Effector CD4-positive, alpha-beta T cell (primary cell): ENCODE results near the gene GPANK1.
"Not testable (repeated sequence)": the region's sequence is repeated elsewhere in the genome, so short reads cannot be mapped to it uniquely, and the experiment has no call there.

Experiments
- DNase-seq: peaks from one replicate; pipeline ENCODE4 v3.0.0-alpha.2; 2020
- total RNA-seq: gene quantifications from one replicate; lab custom pipeline; 2026; lab: John Stamatoyannopoulos, UW

The GPANK1 gene
- total RNA-seq: 29.8 reads per million, percentile 56 among the genes with 10 or more reads in this experiment

GRCh38 chr6:31664790-31665500 is at the start of gene GPANK1:
Gene GPANK1 (minus strand): TSS chr6:31664997. CDS start chr6:31664478, 519 bp downstream.
- peak; percentile 87 for DNase-seq

GRCh38 chr6:31713991-31714684 is 49.3 kb upstream of the GPANK1 start:
- DNase-seq: no peak

GRCh38 chr6:31713465-31713864 is 48.7 kb upstream of the GPANK1 start:
- no peak for DNase-seq

- DNase-seq: no peak
Measured at GRCh38 chr6:31712296-31712695, 47.5 kb upstream of the GPANK1 start.

- no peak for DNase-seq
Measured at GRCh38 chr6:31711233-31711632, 46.4 kb upstream of the GPANK1 start.

- no peak for DNase-seq
Measured at GRCh38 chr6:31710523-31711219, 45.9 kb upstream of the GPANK1 start.

- DNase-seq: not testable (repeated sequence)
Measured at GRCh38 chr6:31709157-31709556, 44.4 kb upstream of the GPANK1 start.

GRCh38 chr6:31708224-31708623 is 43.4 kb upstream of the GPANK1 start:
- no peak for DNase-seq

GRCh38 chr6:31707701-31708100 is 42.9 kb upstream of the GPANK1 start:
- no peak for DNase-seq

GRCh38 chr6:31706599-31706998 is 41.8 kb upstream of the GPANK1 start, which contains the start of gene LY6G6F:
Gene LY6G6F (plus strand): TSS chr6:31706866. CDS start chr6:31706907, 41 bp downstream.
- DNase-seq: no peak

- DNase-seq: no peak
Measured at GRCh38 chr6:31705931-31706330, 41.1 kb upstream of the GPANK1 start.

- peak; percentile 94 for DNase-seq
Measured at GRCh38 chr6:31702819-31703716, 38.3 kb upstream of the GPANK1 start, which contains the start of gene ABHD16A. Gene ABHD16A (minus strand): TSS chr6:31703324. CDS start chr6:31703281, 43 bp downstream.

- no peak for DNase-seq
Measured at GRCh38 chr6:31702405-31702818, 37.6 kb upstream of the GPANK1 start.

- DNase-seq: no peak
Measured at GRCh38 chr6:31701666-31702404, 37.0 kb upstream of the GPANK1 start.

- no peak for DNase-seq
Measured at GRCh38 chr6:31700740-31701401, 36.1 kb upstream of the GPANK1 start.

GRCh38 chr6:31697555-31697954 is 32.8 kb upstream of the GPANK1 start:
- no peak for DNase-seq

GRCh38 chr6:31693535-31693934 is 28.7 kb upstream of the GPANK1 start:
- no peak for DNase-seq

- no peak for DNase-seq
Measured at GRCh38 chr6:31692886-31693285, 28.1 kb upstream of the GPANK1 start.

- DNase-seq: no peak
Measured at GRCh38 chr6:31692353-31692752, 27.6 kb upstream of the GPANK1 start.

GRCh38 chr6:31691564-31692108 is 26.8 kb upstream of the GPANK1 start:
- DNase-seq: no peak

- DNase-seq: no peak
Measured at GRCh38 chr6:31691078-31691463, 26.3 kb upstream of the GPANK1 start.
